Ascending aorta (tissue), 2 donors: Measurements from ENCODE around the gene RIT1. TPM values are rescaled to one million over a fixed set of nuclear protein-coding genes. Genes with fewer than 3 reads are reported as not detected.

Source experiments
- DNase-seq, 2 donors: peaks; one replicate each; pipeline ENCODE4 v3.0.0-alpha.2; 2019; ENCODE audit warnings: low spot score in 2 of 2
- H3K27ac ChIP-seq, 2 donors: fragments of 200-600 bp; sonication (generic); one replicate each; pipeline ENCODE4 v1.5.1; 2016 to 2017; ENCODE audit warnings: mild to moderate bottlenecking in 1 of 2
- H3K27me3 ChIP-seq: fragments of 200-600 bp; sonication (generic); one replicate; pipeline ENCODE4 v1.5.1; 2017
- H3K36me3 ChIP-seq, 2 donors: fragments of 200-600 bp; sonication (generic); one replicate each; pipeline ENCODE4 v1.5.1; 2016
- H3K4me1 ChIP-seq, 2 donors: fragments of 200-600 bp; sonication (generic); one replicate each; pipeline ENCODE4 v1.5.1; 2016 to 2017; ENCODE audit warnings: mild to moderate bottlenecking in 1 of 2
- H3K4me3 ChIP-seq, 2 donors: fragments of 200-600 bp; sonication (generic); one replicate each; pipeline ENCODE4 v1.5.1; 2016 to 2017; ENCODE audit warnings: mild to moderate bottlenecking in 1 of 2
- H3K9me3 ChIP-seq, 2 donors: fragments of 200-600 bp; sonication (generic); one replicate each; pipeline ENCODE4 v1.5.1; 2016
- CTCF ChIP-seq, 3 experiments: fragments of 200-600 bp in 2 of 3; fragments of 450-650 bp in 1 of 3; sonication (generic) in 2 of 3; IDR thresholded peaks; one replicate each; pipeline ENCODE4 v1.5.1; 2016 to 2019; ENCODE audit warnings: antibody characterized with exemption in 3 of 3, mild to moderate bottlenecking in 1 of 3, moderate library complexity in 1 of 3
- intact Hi-C: fragments of 100-400 bp; cut with DNase I; formaldehyde crosslinking; loops from one replicate; pipeline ENCODE4 v1.15.1; 2023
- total RNA-seq: library from RNA; depleted of rRNA; stranded (reverse); fragments of >200 nt; gene quantifications from one replicate; pipeline ENCODE4 v1.1.0, GENCODE V29; 2016

RIT1 gene
- total RNA-seq, 1 donor from 2014 or later = 17.1 TPM

GRCh38 chr1:155856975-155857930, 53.9 kb downstream of the RIT1 start, which contains the start of gene GON4L:
Gene GON4L, minus strand, starts transcription at chr1:155857214. Its CDS starts 3,434 bp downstream, at chr1:155853780.
- intact Hi-C loops = no loop called here
- no peaks in the 10 kb centered on the region for H3K27me3 ChIP-seq
- TF ChIP-seq CTCF (IDR thresholded peaks at IDR 0.05) = no peak
- peak within 1 kb of the TSS; percentile 77 to 79 for H3K27ac ChIP-seq
- H3K4me1 ChIP-seq = peaks cover 8 to 26% of the 10 kb centered on the region in 2 donors
- peak; percentile 56 to 94 for DNase-seq
- peaks cover 24 to 25% of the 10 kb centered on the region in 2 donors for H3K36me3 ChIP-seq
- no peaks in the 10 kb centered on the region for H3K9me3 ChIP-seq
- peak within 1 kb of the TSS; percentile 57 to 74 for H3K4me3 ChIP-seq

DNA sequence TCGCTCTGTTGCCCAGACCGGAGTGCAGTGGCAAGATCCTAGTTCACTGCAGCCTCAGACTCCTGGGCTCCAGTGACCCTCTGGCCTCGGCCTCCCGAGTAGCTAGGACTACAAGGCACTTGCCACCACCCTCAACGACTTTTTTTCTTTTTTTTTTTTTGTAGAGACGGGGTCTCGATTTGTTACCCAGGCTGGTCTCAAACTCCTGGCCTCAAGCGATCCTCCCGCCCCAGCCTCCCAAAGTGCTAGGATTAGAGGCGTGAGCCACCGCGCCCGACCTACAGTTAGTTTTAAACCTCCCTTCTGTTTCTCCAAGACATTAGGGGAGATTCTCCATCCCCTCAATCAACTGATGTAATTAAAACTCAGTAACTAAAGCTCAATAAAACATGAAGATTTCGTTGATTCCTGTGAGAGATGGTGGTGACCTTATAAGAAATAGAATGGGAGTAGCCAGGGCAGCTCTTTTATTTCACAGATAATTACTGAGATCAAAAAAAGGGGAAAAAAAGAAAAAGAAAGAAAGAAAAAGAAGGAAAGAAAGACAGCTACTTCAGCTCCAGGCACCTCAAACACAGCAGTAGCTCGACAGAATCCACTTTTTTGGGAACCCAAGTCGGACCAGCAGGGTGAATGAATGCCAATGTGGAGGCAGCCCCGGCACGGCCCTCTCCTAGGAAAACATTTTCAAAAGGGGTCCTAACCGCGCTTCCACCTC, 54.7 kb downstream of the RIT1 start:
- no peak for TF ChIP-seq CTCF (IDR thresholded peaks at IDR 0.05)
- no peaks in the 10 kb centered on the region for H3K27me3 ChIP-seq
- peak in 1 of 2 donors; percentile 59 for DNase-seq
- H3K4me3 ChIP-seq = peak overlapping the region; percentile 57 to 74
- peaks cover 8 to 23% of the 10 kb centered on the region in 2 donors for H3K4me1 ChIP-seq
- intact Hi-C loops = no loop called here
- H3K27ac ChIP-seq = peak overlapping the region; percentile 77 to 79
- H3K9me3 ChIP-seq = no peaks in the 10 kb centered on the region
- peaks cover 32% of the 10 kb centered on the region in 2 donors for H3K36me3 ChIP-seq

DNA sequence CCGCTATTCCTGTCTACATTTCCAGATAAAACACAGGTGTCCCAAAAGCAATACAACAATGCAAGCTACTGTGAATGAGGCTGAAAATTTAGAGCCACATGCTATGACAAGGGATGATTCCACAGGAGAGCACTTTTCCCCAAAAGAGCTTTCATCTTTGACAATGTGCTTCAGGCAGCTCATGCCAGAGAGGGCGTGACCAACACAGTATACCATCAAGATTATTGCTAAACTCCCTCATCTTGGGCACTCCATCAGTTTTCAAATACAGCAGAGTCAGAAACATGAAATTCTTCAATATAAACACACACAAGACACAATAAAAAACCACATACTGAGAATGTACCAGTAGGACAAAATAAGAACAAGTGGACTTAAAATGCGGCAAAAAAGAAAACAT, 60.8 kb downstream of the RIT1 start:
- H3K4me1 ChIP-seq = no peaks in the 10 kb centered on the region
- H3K36me3 ChIP-seq = peaks cover 50 to 58% of the 10 kb centered on the region in 2 donors
- H3K27me3 ChIP-seq = no peaks in the 10 kb centered on the region
- no peak for DNase-seq
- no peak overlapping the region for H3K4me3 ChIP-seq
- no peak overlapping the region for H3K27ac ChIP-seq
- no peak for TF ChIP-seq CTCF (IDR thresholded peaks at IDR 0.05)
- H3K9me3 ChIP-seq = no peaks in the 10 kb centered on the region
- intact Hi-C loops = no loop called here

DNA sequence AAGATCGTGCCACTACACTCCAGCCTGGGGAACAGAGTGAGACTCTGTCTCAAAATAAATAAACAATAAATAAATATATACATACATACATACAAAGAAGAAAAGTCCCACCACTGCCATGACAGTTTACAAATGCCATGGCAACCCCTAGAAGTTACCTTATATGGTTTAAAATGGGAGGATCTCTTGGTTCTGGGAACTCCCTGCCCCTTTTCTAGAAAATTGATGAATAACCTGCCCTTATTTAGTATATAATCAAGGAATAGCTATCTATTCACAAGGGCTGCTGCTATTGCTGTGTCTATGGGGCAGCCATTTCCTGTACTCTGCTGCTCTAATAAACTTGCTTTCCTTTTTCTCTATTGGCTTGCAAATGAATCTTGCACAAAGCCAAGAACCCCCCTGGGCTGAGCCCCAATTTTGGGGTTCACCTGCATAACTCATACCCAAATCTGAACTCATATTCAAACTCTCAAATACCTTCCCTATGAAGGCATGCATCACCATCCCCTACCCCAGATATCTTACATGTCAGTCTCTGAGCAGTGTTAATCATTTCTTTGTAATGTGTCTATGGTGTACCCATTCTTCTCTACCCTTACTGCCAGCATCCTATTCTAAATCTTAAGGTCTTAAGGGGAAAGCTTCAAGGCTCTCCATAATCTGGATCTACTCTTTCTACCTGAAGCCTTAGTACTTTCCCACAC, 63.2 kb downstream of the RIT1 start:
- Histone ChIP-seq H3K9me3 (no peaks in the 10 kb centered on the region), H3K36me3 (peaks cover 35 to 54% of the 10 kb centered on the region in 2 donors), H3K4me3 (no peak overlapping the region), H3K27ac (no peak overlapping the region), H3K27me3 (no peaks in the 10 kb centered on the region), H3K4me1 (no peaks in the 10 kb centered on the region)
- intact Hi-C loops = no loop called here
- TF ChIP-seq CTCF (IDR thresholded peaks at IDR 0.05) = no peak
- DNase-seq = no peak

Other genes with a start within 250 kb of the RIT1 start
- gene YY1AP1, start 222.6 kb downstream of the RIT1 start, total RNA-seq = 24.2 TPM
- 47.4 TPM for gene DAP3, start 222.3 kb downstream of the RIT1 start, total RNA-seq
- 19.9 TPM for gene GON4L, start 54.1 kb downstream of the RIT1 start, total RNA-seq
- gene SYT11, start 51.8 kb downstream of the RIT1 start, total RNA-seq = 17.7 TPM
- 101 TPM for gene KHDC4, start 23.1 kb upstream of the RIT1 start, total RNA-seq
- gene RXFP4, start 30.3 kb upstream of the RIT1 start, total RNA-seq = not detected
- gene ARHGEF2, start 67.2 kb upstream of the RIT1 start, total RNA-seq = 169 TPM
- 103 TPM for gene SSR2, start 109.6 kb upstream of the RIT1 start, total RNA-seq
- gene UBQLN4, start 142.4 kb upstream of the RIT1 start, total RNA-seq = 28.7 TPM
- gene LAMTOR2, start 143.4 kb upstream of the RIT1 start, total RNA-seq = 43.9 TPM
- gene RAB25, start 149.8 kb upstream of the RIT1 start, total RNA-seq = not detected
- gene MEX3A, start 171.1 kb upstream of the RIT1 start, total RNA-seq = 1.3 TPM
- gene LMNA, start 203.4 kb upstream of the RIT1 start, total RNA-seq = 783 TPM
- 0.64 TPM for gene SEMA4A, start 242.2 kb upstream of the RIT1 start, total RNA-seq